ENCODE measurements around the gene DPY19L2.
"Not testable (repeated sequence)": the region's sequence is repeated elsewhere in the genome, so short reads cannot be mapped to it uniquely, and the experiment has no call there.

DNA sequence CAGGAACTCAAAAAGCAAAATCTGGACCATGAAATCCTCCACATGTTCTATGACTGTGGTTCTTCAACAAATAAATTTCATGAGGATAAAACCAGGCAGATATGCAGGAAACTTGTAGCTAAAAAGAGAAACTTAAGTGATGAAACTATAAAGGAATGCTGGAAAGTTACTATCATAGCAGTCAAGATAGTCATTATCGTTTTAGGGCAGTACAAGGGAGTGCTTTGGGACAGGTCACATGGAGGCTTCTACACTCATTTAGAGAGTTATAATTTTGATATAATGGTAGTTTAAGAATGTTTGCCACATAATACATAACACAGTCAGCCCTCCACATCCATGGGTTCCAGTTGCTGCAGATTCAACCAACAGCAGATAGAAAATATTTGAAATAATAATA, 52.7 kb downstream of the DPY19L2 start:
- not testable (repeated sequence) for TF ChIP-seq POLR2AphosphoS5 (IDR thresholded peaks at IDR 0.05)
- TF ChIP-seq, protein P1, sequence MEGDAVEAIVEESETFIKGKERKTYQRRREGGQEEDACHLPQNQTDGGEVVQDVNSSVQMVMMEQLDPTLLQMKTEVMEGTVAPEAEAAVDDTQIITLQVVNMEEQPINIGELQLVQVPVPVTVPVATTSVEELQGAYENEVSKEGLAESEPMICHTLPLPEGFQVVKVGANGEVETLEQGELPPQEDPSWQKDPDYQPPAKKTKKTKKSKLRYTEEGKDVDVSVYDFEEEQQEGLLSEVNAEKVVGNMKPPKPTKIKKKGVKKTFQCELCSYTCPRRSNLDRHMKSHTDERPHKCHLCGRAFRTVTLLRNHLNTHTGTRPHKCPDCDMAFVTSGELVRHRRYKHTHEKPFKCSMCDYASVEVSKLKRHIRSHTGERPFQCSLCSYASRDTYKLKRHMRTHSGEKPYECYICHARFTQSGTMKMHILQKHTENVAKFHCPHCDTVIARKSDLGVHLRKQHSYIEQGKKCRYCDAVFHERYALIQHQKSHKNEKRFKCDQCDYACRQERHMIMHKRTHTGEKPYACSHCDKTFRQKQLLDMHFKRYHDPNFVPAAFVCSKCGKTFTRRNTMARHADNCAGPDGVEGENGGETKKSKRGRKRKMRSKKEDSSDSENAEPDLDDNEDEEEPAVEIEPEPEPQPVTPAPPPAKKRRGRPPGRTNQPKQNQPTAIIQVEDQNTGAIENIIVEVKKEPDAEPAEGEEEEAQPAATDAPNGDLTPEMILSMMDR (IDR thresholded peaks at IDR 0.05), result not testable (repeated sequence)
